ENCODE results near the gene PLP2. TPM values are rescaled to one million over a fixed set of nuclear protein-coding genes. Genes with fewer than 3 reads are reported as not detected.
"Not testable (repeated sequence)": the region's sequence is repeated elsewhere in the genome, so short reads cannot be mapped to it uniquely, and the experiment has no call there.

The PLP2 gene
- total and polyA plus RNA-seq, 9 donors, result 59.0 to 166 (median 117) TPM

- WGBS (ENCODE audit: insufficient coverage), result 100% methylated on average over 2 of the region's 5 CpGs
- Histone ChIP-seq H3K27me3 (ENCODE audit: control insufficient read depth, insufficient read depth, low read length) (no peaks in the 10 kb centered on the region), H3K9me3 (replicated peaks; ENCODE audit: control insufficient read depth, low read depth, low read length) (no peaks in the 10 kb centered on the region), H3K27ac (ENCODE audit: low read length) (no peak overlapping the region), H3K4me1 (ENCODE audit: control insufficient read depth, insufficient read depth, low read length) (peaks cover 15% of the 10 kb centered on the region), H3K36me3 (ENCODE audit: control insufficient read depth, insufficient read depth, low read length) (no peaks in the 10 kb centered on the region), H3K4me3 (ENCODE audit: low read length) (no peak overlapping the region)
- no peak for DNase-seq
These were observed 10.1 kb upstream of the PLP2 start for GRCh38 chrX:49161632-49162031.

- Histone ChIP-seq H3K4me1 (ENCODE audit: control insufficient read depth, insufficient read depth, low read length) (peaks cover 24% of the 10 kb centered on the region), H3K27me3 (ENCODE audit: control insufficient read depth, insufficient read depth, low read length) (peaks cover 2% of the 10 kb centered on the region), H3K27ac (ENCODE audit: low read length) (peak within 1 kb of the TSS; percentile 71), H3K36me3 (ENCODE audit: control insufficient read depth, insufficient read depth, low read length) (no peaks in the 10 kb centered on the region), H3K9me3 (replicated peaks; ENCODE audit: control insufficient read depth, low read depth, low read length) (no peaks in the 10 kb centered on the region), H3K4me3 (ENCODE audit: low read length) (peak within 1 kb of the TSS; percentile 42)
- DNase-seq, result no peak
- 65% methylated on average over 22 of the region's 28 CpGs for WGBS (ENCODE audit: insufficient coverage)
These were observed 9.1 kb upstream of the PLP2 start, which contains the start of gene MAGIX for GRCh38 chrX:49162620-49163019. MAGIX (plus strand) TSS chrX:49162758; CDS start chrX:49162890, 132 bp downstream.

- peak; percentile 91 for DNase-seq
- Histone ChIP-seq H3K27me3 (ENCODE audit: control insufficient read depth, insufficient read depth, low read length) (peaks cover 2% of the 10 kb centered on the region), H3K9me3 (replicated peaks; ENCODE audit: control insufficient read depth, low read depth, low read length) (no peaks in the 10 kb centered on the region), H3K27ac (ENCODE audit: low read length) (peak overlapping the region; percentile 95), H3K4me1 (ENCODE audit: control insufficient read depth, insufficient read depth, low read length) (peaks cover 24% of the 10 kb centered on the region), H3K36me3 (ENCODE audit: control insufficient read depth, insufficient read depth, low read length) (no peaks in the 10 kb centered on the region), H3K4me3 (ENCODE audit: low read length) (peak overlapping the region; percentile 42)
- WGBS (ENCODE audit: insufficient coverage), result 41% methylated on average over 53 of the region's 69 CpGs
These were observed 7.9 kb upstream of the PLP2 start for GRCh38 chrX:49163555-49164419.

- peak overlapping the region; percentile 95 for H3K27ac ChIP-seq (ENCODE audit: low read length)
- WGBS (ENCODE audit: insufficient coverage), result 91% methylated on average over 31 of the region's 31 CpGs
- no peak overlapping the region for H3K4me3 ChIP-seq (ENCODE audit: low read length)
These were observed 6.9 kb upstream of the PLP2 start for GRCh38 chrX:49164589-49165360.

GRCh38 chrX:49165901-49166881, 5.5 kb upstream of the PLP2 start:
- Histone ChIP-seq H3K27ac (ENCODE audit: low read length) (peak overlapping the region; percentile 86), H3K4me1 (ENCODE audit: control insufficient read depth, insufficient read depth, low read length) (peaks cover 24% of the 10 kb centered on the region), H3K9me3 (replicated peaks; ENCODE audit: control insufficient read depth, low read depth, low read length) (no peaks in the 10 kb centered on the region), H3K36me3 (ENCODE audit: control insufficient read depth, insufficient read depth, low read length) (no peaks in the 10 kb centered on the region), H3K27me3 (ENCODE audit: control insufficient read depth, insufficient read depth, low read length) (peaks cover 6% of the 10 kb centered on the region), H3K4me3 (ENCODE audit: low read length) (peak overlapping the region; percentile 20)
- DNase-seq, result peak; percentile 86
- 37% methylated on average over 47 of the region's 61 CpGs for WGBS (ENCODE audit: insufficient coverage)

More at GRCh38 chrX:49164589-49165360, 6.9 kb upstream of the PLP2 start:
- Histone ChIP-seq H3K9me3 (replicated peaks; ENCODE audit: control insufficient read depth, low read depth, low read length) (no peaks in the 10 kb centered on the region), H3K4me1 (ENCODE audit: control insufficient read depth, insufficient read depth, low read length) (peaks cover 24% of the 10 kb centered on the region), H3K27me3 (ENCODE audit: control insufficient read depth, insufficient read depth, low read length) (peaks cover 2% of the 10 kb centered on the region), H3K36me3 (ENCODE audit: control insufficient read depth, insufficient read depth, low read length) (no peaks in the 10 kb centered on the region)
- no peak for DNase-seq

- Histone ChIP-seq H3K36me3 (ENCODE audit: control insufficient read depth, insufficient read depth, low read length) (no peaks in the 10 kb centered on the region), H3K4me3 (ENCODE audit: low read length) (peak overlapping the region; percentile 20), H3K4me1 (ENCODE audit: control insufficient read depth, insufficient read depth, low read length) (peaks cover 24% of the 10 kb centered on the region), H3K27ac (ENCODE audit: low read length) (peak overlapping the region; percentile 86), H3K27me3 (ENCODE audit: control insufficient read depth, insufficient read depth, low read length) (peaks cover 9% of the 10 kb centered on the region), H3K9me3 (replicated peaks; ENCODE audit: control insufficient read depth, low read depth, low read length) (no peaks in the 10 kb centered on the region)
- DNase-seq, result peak; percentile 77
- 40% methylated on average over 29 of the region's 35 CpGs for WGBS (ENCODE audit: insufficient coverage)
These were observed 4.6 kb upstream of the PLP2 start for GRCh38 chrX:49166914-49167739.

GRCh38 chrX:49167740-49168108, 4.0 kb upstream of the PLP2 start:
- no peak for DNase-seq
- WGBS (ENCODE audit: insufficient coverage), result no CpG with 5 or more reads among the region's 3 CpGs
- Histone ChIP-seq H3K9me3 (replicated peaks; ENCODE audit: control insufficient read depth, low read depth, low read length) (no peaks in the 10 kb centered on the region), H3K27me3 (ENCODE audit: control insufficient read depth, insufficient read depth, low read length) (peaks cover 10% of the 10 kb centered on the region), H3K36me3 (ENCODE audit: control insufficient read depth, insufficient read depth, low read length) (no peaks in the 10 kb centered on the region), H3K4me3 (ENCODE audit: low read length) (peak overlapping the region; percentile 20), H3K4me1 (ENCODE audit: control insufficient read depth, insufficient read depth, low read length) (peaks cover 27% of the 10 kb centered on the region), H3K27ac (ENCODE audit: low read length) (peak overlapping the region; percentile 86)

GRCh38 chrX:49172280-49172780, 632 bp downstream of the PLP2 start:
- H3K4me3 ChIP-seq (ENCODE audit: low read length), result peak overlapping the region; percentile 59
- H3K27me3 ChIP-seq (ENCODE audit: control insufficient read depth, insufficient read depth, low read length), result peaks cover 10% of the 10 kb centered on the region
- DNase-seq, result peak; percentile 59
- peaks cover 6% of the 10 kb centered on the region for H3K4me1 ChIP-seq (ENCODE audit: control insufficient read depth, insufficient read depth, low read length)
- H3K27ac ChIP-seq (ENCODE audit: low read length), result peak overlapping the region; percentile 83
- WGBS (ENCODE audit: insufficient coverage), result 37% methylated on average over 27 of the region's 37 CpGs
- peaks cover 21% of the 10 kb centered on the region for H3K36me3 ChIP-seq (ENCODE audit: control insufficient read depth, insufficient read depth, low read length)
- no peaks in the 10 kb centered on the region for H3K9me3 ChIP-seq (replicated peaks; ENCODE audit: control insufficient read depth, low read depth, low read length)

- not testable (repeated sequence) for H3K9me3 ChIP-seq (replicated peaks; ENCODE audit: control insufficient read depth, low read depth, low read length); DNase-seq; H3K4me3 ChIP-seq (ENCODE audit: low read length); H3K27me3 ChIP-seq (ENCODE audit: control insufficient read depth, insufficient read depth, low read length); H3K4me1 ChIP-seq (ENCODE audit: control insufficient read depth, insufficient read depth, low read length); H3K27ac ChIP-seq (ENCODE audit: low read length)
- WGBS (ENCODE audit: insufficient coverage), result 83% methylated on average over 5 of the region's 8 CpGs
- H3K36me3 ChIP-seq (ENCODE audit: control insufficient read depth, insufficient read depth, low read length), result peaks cover 21% of the 10 kb centered on the region
These were observed 1.8 kb downstream of the PLP2 start for GRCh38 chrX:49173544-49173943.
